NCI-H69 (cell line): Measurements from ENCODE around the gene TSEN2.

Source experiments
- DNase-seq: peaks from one replicate; lab custom pipeline; 2025; lab: John Stamatoyannopoulos, UW

TSEN2 gene

GRCh38 chr3:12553921-12554391 is 69.7 kb downstream of the TSEN2 start:
- DNase-seq: peak; percentile 64

GRCh38 chr3:12556314-12556689 is 72.0 kb downstream of the TSEN2 start:
- DNase-seq: no peak

GRCh38 chr3:12556690-12557472 is 72.6 kb downstream of the TSEN2 start, which contains the start of gene MKRN2:
Gene MKRN2 (plus strand): TSS chr3:12557087. CDS start chr3:12557151, 64 bp downstream.
- peak; percentile 86 for DNase-seq

- DNase-seq: peak; percentile 10
Measured at GRCh38 chr3:12557473-12558100, 73.3 kb downstream of the TSEN2 start.

GRCh38 chr3:12558706-12559105 is 74.4 kb downstream of the TSEN2 start:
- DNase-seq: no peak

GRCh38 chr3:12559520-12559919 is 75.2 kb downstream of the TSEN2 start:
- DNase-seq: no peak

GRCh38 chr3:12560505-12561190 is 76.4 kb downstream of the TSEN2 start:
- no peak for DNase-seq

GRCh38 chr3:12561397-12561796 is 77.1 kb downstream of the TSEN2 start:
- no peak for DNase-seq

- no peak for DNase-seq
Measured at GRCh38 chr3:12562451-12562850, 78.2 kb downstream of the TSEN2 start.

GRCh38 chr3:12566976-12567375 is 82.7 kb downstream of the TSEN2 start:
- DNase-seq: no peak

GRCh38 chr3:12568747-12569146 is 84.5 kb downstream of the TSEN2 start:
- DNase-seq: no peak

GRCh38 chr3:12569836-12570235 is 85.6 kb downstream of the TSEN2 start:
- DNase-seq: no peak

GRCh38 chr3:12571986-12572385 is 87.7 kb downstream of the TSEN2 start:
- no peak for DNase-seq

GRCh38 chr3:12574131-12574530 is 89.9 kb downstream of the TSEN2 start:
- DNase-seq: no peak

- DNase-seq: no peak
Measured at GRCh38 chr3:12574661-12575060, 90.4 kb downstream of the TSEN2 start.

GRCh38 chr3:12577379-12577778 is 93.1 kb downstream of the TSEN2 start:
- DNase-seq: no peak

GRCh38 chr3:12578742-12579141 is 94.5 kb downstream of the TSEN2 start:
- no peak for DNase-seq

GRCh38 chr3:12579456-12579855 is 95.2 kb downstream of the TSEN2 start:
- no peak for DNase-seq

GRCh38 chr3:12579905-12580304 is 95.6 kb downstream of the TSEN2 start:
- DNase-seq: no peak

- no peak for DNase-seq
Measured at GRCh38 chr3:12582730-12583129, 98.5 kb downstream of the TSEN2 start.
